PC-3 (cell line): ENCODE measurements around the gene PTPRN2.

Experiments used
- CTCF ChIP-seq: fragments of 300-600 bp; sonication (generic); conservative IDR thresholded peaks from 2 replicates; pipeline ENCODE4 v1.5.1; 2017; ENCODE audit warnings: antibody characterized with exemption, low read depth, mild to moderate bottlenecking, low read length
- EZH2 ChIP-seq: fragments of 300-600 bp; sonication (generic); IDR thresholded peaks from one replicate; pipeline ENCODE4 v1.6.1; 2017; ENCODE audit warnings: antibody characterized with exemption, mild to moderate bottlenecking, low read length; ENCODE audit not compliant: unreplicated experiment
- EZH2phosphoT487 ChIP-seq: fragments of 300-600 bp; sonication (generic); IDR thresholded peaks from 2 replicates; pipeline ENCODE4 v1.6.1; 2018; ENCODE audit warnings: mild to moderate bottlenecking, antibody characterized with exemption, low read length, borderline replicate concordance

DNA sequence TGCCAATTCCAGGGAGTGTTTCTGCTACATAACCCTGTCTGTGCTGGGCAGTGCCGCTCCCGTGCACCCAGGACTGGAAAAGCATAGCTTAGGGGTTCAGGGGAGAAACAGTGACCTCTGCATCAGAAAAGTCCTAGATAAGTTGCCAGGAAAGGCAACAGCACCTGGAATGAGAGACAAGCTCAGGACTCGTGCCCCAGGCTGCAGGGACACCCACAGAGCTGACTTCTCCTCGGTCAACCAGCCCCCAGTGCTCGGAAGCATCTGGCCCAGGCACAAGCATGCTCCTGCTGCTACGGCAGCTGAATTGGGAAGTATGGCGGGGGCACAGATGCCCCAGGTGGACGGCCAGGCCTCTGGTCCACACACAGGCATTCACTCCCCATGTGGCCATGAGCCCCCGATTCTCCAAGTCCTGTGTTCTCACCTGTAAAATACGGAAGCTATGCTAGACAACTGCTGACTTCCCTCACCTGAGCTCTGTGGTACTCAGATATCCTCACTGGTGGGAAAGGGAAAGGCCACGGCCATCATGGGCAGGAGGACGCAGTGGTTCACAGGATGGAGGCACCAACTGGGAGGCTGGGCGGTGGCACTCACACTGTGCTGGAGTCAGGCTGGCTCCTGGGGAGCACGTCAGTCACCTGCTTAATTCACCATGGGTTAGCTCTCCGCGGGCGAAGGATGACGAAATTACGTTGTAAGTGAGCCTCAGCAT, 220.5 kb downstream of the PTPRN2 start:
- TF ChIP-seq CTCF, result no peak
- no peak for TF ChIP-seq EZH2phosphoT487
- no peak for TF ChIP-seq EZH2
